ENCODE measurements around the gene ANKRD16. TPM values are rescaled to one million over a fixed set of nuclear protein-coding genes. Genes with fewer than 3 reads are reported as not detected.

Gene ANKRD16
- total RNA-seq: 7.3 and 7.5 TPM in 2 replicates

DNA sequence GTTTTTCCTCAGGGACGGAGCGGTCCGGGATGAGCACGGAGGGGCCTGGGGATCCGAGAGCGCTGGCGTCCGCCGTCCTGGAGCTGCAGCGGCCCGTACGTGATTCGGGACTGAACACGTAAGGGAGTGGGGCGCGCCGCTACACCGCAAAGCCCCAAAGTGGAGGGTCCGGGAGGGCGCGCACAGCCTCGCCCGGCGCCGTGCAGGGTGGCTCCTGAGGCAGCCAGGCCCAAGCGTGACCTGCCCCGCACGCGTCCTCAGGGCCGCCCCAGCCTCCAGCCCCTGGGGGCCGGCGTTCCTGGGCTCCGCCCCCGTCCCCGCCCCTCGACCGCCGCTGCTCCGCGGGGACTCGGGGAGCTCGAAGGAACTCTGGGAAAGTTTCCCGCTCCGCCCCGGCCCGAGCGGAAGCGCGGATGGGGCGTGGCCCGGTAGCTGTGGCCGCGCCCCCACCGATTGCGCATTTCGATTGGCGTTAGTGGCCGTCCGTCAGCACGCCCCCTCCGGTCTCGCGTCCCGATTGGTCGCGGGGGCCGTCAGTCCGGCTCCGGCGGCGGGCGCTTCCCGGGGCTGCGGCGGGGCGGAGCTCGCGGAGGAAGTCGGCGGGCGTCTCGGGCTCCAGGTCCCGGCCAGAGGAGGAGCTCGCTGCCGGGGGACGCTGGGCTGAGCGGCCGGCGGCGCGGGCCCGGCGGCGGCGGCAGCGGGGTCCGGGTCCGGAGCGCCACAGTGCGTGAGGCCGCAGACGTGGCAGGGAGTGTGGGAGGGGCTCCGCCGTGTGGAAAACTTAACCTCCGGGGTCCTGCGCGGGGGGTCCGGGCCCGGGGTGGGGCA is at the start of gene ANKRD16, which contains the start of gene FBH1:
Gene ANKRD16 (minus strand): TSS at position 270 of the 828 bp plus-strand sequence. CDS start 539 bp downstream, outside the sequence.
Gene FBH1 (plus strand): TSS at position 620 of the 828 bp plus-strand sequence. CDS start 103 bp downstream, at position 723.

DNA sequence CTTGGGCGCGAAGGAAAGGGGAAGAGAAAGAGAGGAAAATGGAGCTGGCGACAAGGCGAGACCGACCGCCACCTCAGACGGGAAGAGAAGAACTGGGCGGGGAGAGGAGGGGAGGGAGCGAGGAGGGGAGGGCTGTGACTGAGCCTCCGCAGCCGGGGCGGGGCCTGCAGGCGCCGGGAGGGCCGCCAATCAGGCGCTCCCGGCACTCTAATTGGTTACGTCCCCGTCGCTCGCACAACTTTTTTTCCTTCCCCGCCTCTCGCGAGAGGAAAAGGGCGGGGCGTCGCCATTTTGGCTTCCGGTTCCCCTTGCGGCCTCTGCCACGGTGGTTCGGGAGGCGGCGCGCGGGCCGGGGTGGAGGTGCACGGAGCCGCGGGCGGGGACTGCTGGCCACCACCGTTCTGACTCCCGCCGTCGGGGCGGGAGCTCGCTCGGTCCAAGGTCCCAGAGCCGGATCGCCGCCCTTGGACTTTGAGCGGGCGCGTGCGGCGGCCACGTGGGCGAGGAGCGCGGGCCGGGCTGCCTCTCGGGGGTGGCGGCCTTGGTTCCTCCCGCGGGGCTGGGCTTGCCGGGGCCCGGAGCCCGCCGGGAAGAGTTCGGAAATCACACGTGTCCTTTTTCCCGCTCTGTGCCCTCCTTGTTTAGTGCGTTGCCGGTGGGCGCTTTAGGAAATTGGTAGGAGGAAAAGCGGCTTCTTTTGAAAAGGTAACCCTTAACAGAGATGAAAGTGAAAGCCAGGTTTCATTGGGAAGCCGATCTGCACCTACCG is 76.2 kb downstream of the ANKRD16 start, which contains the start of gene GDI2:
Gene GDI2 (minus strand): TSS at position 94 of the 769 bp plus-strand sequence. CDS start 176 bp downstream, outside the sequence.

Other genes starting within 250 kb of the ANKRD16 start
- 32.3 and 33.4 TPM in 2 replicates for gene ASB13, start 223.3 kb downstream of the ANKRD16 start, total RNA-seq
- 86.7 and 108 TPM in 2 replicates for gene TASOR2, start 205.1 kb downstream of the ANKRD16 start, total RNA-seq
- gene GDI2, start 76.5 kb downstream of the ANKRD16 start, total RNA-seq: 385 and 422 TPM in 2 replicates
- gene FBH1, start 350 bp upstream of the ANKRD16 start, total RNA-seq: 81.0 and 114 TPM in 2 replicates
- 3.0 and 3.4 TPM in 2 replicates for gene IL15RA, start 87.7 kb upstream of the ANKRD16 start, total RNA-seq
- gene IL2RA, start 172.5 kb upstream of the ANKRD16 start, total RNA-seq: not detected in 2 replicates
- gene RBM17, start 199.1 kb upstream of the ANKRD16 start, total RNA-seq: 24.3 and 25.1 TPM in 2 replicates

All from hair follicle dermal papilla cell (primary cell).